Neural progenitor cell (in vitro differentiated cells): ENCODE results near the gene UGT1A4. TPM values are rescaled to one million over a fixed set of nuclear protein-coding genes. Genes with fewer than 3 reads are reported as not detected.

Experiments used
- DNase-seq: peaks from one replicate; pipeline ENCODE4 v3.0.0-alpha.2; 2016; ENCODE audit warnings: low spot score
- H2AFZ ChIP-seq: fragments of 200-600 bp; sonication (generic); replicated peaks from 2 replicates; pipeline ENCODE4 v1.6.1; 2016; ENCODE audit warnings: antibody characterized with exemption
- H3F3A ChIP-seq: fragments of 200-600 bp; sonication (generic); 2 replicates; pipeline ENCODE4 v1.6.1; 2016; ENCODE audit warnings: antibody characterized with exemption, low read depth
- H3K27ac ChIP-seq: fragments of 200-600 bp; sonication (generic); 2 replicates; pipeline ENCODE4 v1.5.1; 2016; ENCODE audit warnings: mild to moderate bottlenecking
- H3K27me3 ChIP-seq: fragments of 200-600 bp; sonication (generic); 2 replicates; pipeline ENCODE4 v1.6.1; 2016; ENCODE audit warnings: mild to moderate bottlenecking, moderate library complexity
- H3K36me3 ChIP-seq: fragments of 200-600 bp; sonication (generic); 2 replicates; pipeline ENCODE4 v1.5.1; 2016
- H3K4me1 ChIP-seq: fragments of 200-600 bp; sonication (generic); 2 replicates; pipeline ENCODE4 v1.6.1; 2016; ENCODE audit warnings: mixed run types
- H3K4me2 ChIP-seq: fragments of 200-600 bp; sonication (generic); 2 replicates; pipeline ENCODE4 v1.6.1; 2016
- H3K4me3 ChIP-seq: fragments of 200-600 bp; sonication (generic); 2 replicates; pipeline ENCODE4 v1.5.1; 2016
- H3K79me2 ChIP-seq: fragments of 200-600 bp; sonication (generic); 2 replicates; pipeline ENCODE4 v1.6.1; 2016; ENCODE audit warnings: low read depth
- H3K9ac ChIP-seq: fragments of 200-600 bp; sonication (generic); 2 replicates; pipeline ENCODE4 v1.6.1; 2016
- H3K9me3 ChIP-seq: fragments of 200-600 bp; sonication (generic); 2 replicates; pipeline ENCODE4 v1.5.1; 2016; ENCODE audit warnings: low read depth
- H4K20me1 ChIP-seq: fragments of 200-600 bp; sonication (generic); 2 replicates; pipeline ENCODE4 v1.6.1; 2016; ENCODE audit warnings: low read depth
- H3K27ac Mint-ChIP-seq: 3 replicates; pipeline ENCODE4 v1.8.0; 2021; ENCODE audit warnings: mixed read lengths
- H3K27me3 Mint-ChIP-seq: 2 replicates; pipeline ENCODE4 v1.8.0; 2022; ENCODE audit warnings: low read depth, mild to moderate bottlenecking, inconsistent platforms, moderate library complexity, mixed read lengths; ENCODE audit not compliant: insufficient read depth
- H3K36me3 Mint-ChIP-seq: 3 replicates; pipeline ENCODE4 v1.8.0; 2021; ENCODE audit warnings: mixed read lengths
- H3K4me1 Mint-ChIP-seq: 3 replicates; pipeline ENCODE4 v1.8.0; 2021; ENCODE audit warnings: mixed read lengths
- H3K4me3 Mint-ChIP-seq: 3 replicates; pipeline ENCODE4 v1.8.0; 2021; ENCODE audit warnings: mild to moderate bottlenecking, moderate library complexity, mixed read lengths
- H3K9me3 Mint-ChIP-seq: 3 replicates; pipeline ENCODE4 v1.8.0; 2020; ENCODE audit warnings: mixed read lengths
- CTCF ChIP-seq: fragments of 200-600 bp; sonication (generic); IDR thresholded peaks from 2 replicates; pipeline ENCODE4 v1.5.1; 2017; ENCODE audit warnings: antibody characterized with exemption, mild to moderate bottlenecking
- EZH2 ChIP-seq: fragments of 200-600 bp; sonication (generic); IDR thresholded peaks from 2 replicates; pipeline ENCODE4 v1.6.1; 2017; ENCODE audit warnings: antibody characterized with exemption, mild to moderate bottlenecking, moderate library complexity
- EZH2phosphoT487 ChIP-seq: fragments of 200-600 bp; sonication (generic); IDR thresholded peaks from 2 replicates; pipeline ENCODE4 v1.6.1; 2017; ENCODE audit warnings: antibody characterized with exemption
- total RNA-seq: library from RNA; depleted of rRNA; stranded (reverse); fragments of >200 nt; gene quantifications from 2 replicates; pipeline ENCODE4 v1.2.3, GENCODE V29; 2015; ENCODE audit warnings: low replicate concordance

Gene UGT1A4
- total RNA-seq, 1 donor from 2014 or later = not detected

- no peak overlapping the region for H3K4me2 ChIP-seq
- H3K79me2 ChIP-seq = no peaks in the 10 kb centered on the region
- H3K36me3 Mint-ChIP-seq = no peaks in the 10 kb centered on the region
- DNase-seq = no peak
- H3K9ac ChIP-seq = no peak overlapping the region
- peaks cover 4% of the 10 kb centered on the region for H3K9me3 Mint-ChIP-seq
- H3K27me3 Mint-ChIP-seq = peaks cover 8% of the 10 kb centered on the region
- H3K27ac Mint-ChIP-seq = peak overlapping the region; percentile 60
- no peak overlapping the region for H3K4me3 Mint-ChIP-seq
- H3K4me1 ChIP-seq = no peaks in the 10 kb centered on the region
- H3K36me3 ChIP-seq = no peaks in the 10 kb centered on the region
- H3F3A ChIP-seq = no peaks in the 10 kb centered on the region
- no peaks in the 10 kb centered on the region for H4K20me1 ChIP-seq
- no peak overlapping the region for H3K4me3 ChIP-seq
- no peaks in the 10 kb centered on the region for H3K27me3 ChIP-seq
- peaks cover 2% of the 10 kb centered on the region for H3K4me1 Mint-ChIP-seq
- H2AFZ ChIP-seq = no peak overlapping the region
- TF ChIP-seq CTCF = no peak
- TF ChIP-seq EZH2 = no peak
- TF ChIP-seq EZH2phosphoT487 = no peak
- H3K9me3 ChIP-seq = no peaks in the 10 kb centered on the region
- H3K27ac ChIP-seq = no peak overlapping the region
Observed at GRCh38 chr2:233793465-233794127, 75.1 kb downstream of the UGT1A4 start.

GRCh38 chr2:233794128-233794658 is 75.7 kb downstream of the UGT1A4 start:
- TF ChIP-seq EZH2 = no peak
- no peak for TF ChIP-seq CTCF
- no peak for TF ChIP-seq EZH2phosphoT487
- Mint-ChIP-seq H3K9me3 (peaks cover 2% of the 10 kb centered on the region), H3K27ac (peak overlapping the region; percentile 60), H3K27me3 (peaks cover 9% of the 10 kb centered on the region), H3K36me3 (no peaks in the 10 kb centered on the region), H3K4me3 (no peak overlapping the region), H3K4me1 (peaks cover 2% of the 10 kb centered on the region)
- H3K9me3 ChIP-seq = no peaks in the 10 kb centered on the region
- H3F3A ChIP-seq = no peaks in the 10 kb centered on the region
- no peaks in the 10 kb centered on the region for H4K20me1 ChIP-seq
- H3K79me2 ChIP-seq = no peaks in the 10 kb centered on the region
- H3K27me3 ChIP-seq = no peaks in the 10 kb centered on the region
- no peak overlapping the region for H3K9ac ChIP-seq
- no peaks in the 10 kb centered on the region for H3K36me3 ChIP-seq
- H3K4me3 ChIP-seq = no peak overlapping the region
- H3K4me1 ChIP-seq = no peaks in the 10 kb centered on the region
- no peak overlapping the region for H2AFZ ChIP-seq
- DNase-seq = no peak
- H3K27ac ChIP-seq = no peak overlapping the region
- no peak overlapping the region for H3K4me2 ChIP-seq

- no peak overlapping the region for H2AFZ ChIP-seq
- H3K27me3 ChIP-seq = no peaks in the 10 kb centered on the region
- no peaks in the 10 kb centered on the region for H3K9me3 ChIP-seq
- no peaks in the 10 kb centered on the region for H3K79me2 ChIP-seq
- Mint-ChIP-seq H3K4me1 (peaks cover 2% of the 10 kb centered on the region), H3K4me3 (no peak overlapping the region), H3K27me3 (peaks cover 10% of the 10 kb centered on the region), H3K27ac (no peak overlapping the region), H3K36me3 (no peaks in the 10 kb centered on the region), H3K9me3 (peaks cover 7% of the 10 kb centered on the region)
- no peak overlapping the region for H3K9ac ChIP-seq
- TF ChIP-seq EZH2phosphoT487 = no peak
- no peak for TF ChIP-seq EZH2
- no peak for TF ChIP-seq CTCF
- no peaks in the 10 kb centered on the region for H3K36me3 ChIP-seq
- H3K27ac ChIP-seq = no peak overlapping the region
- H3K4me2 ChIP-seq = no peak overlapping the region
- no peak overlapping the region for H3K4me3 ChIP-seq
- H3K4me1 ChIP-seq = no peaks in the 10 kb centered on the region
- DNase-seq = no peak
- H4K20me1 ChIP-seq = no peaks in the 10 kb centered on the region
- H3F3A ChIP-seq = no peaks in the 10 kb centered on the region
Observed at GRCh38 chr2:233795735-233796171, 77.2 kb downstream of the UGT1A4 start.
